ENCODE measurements around the gene SEPHS2. TPM values are rescaled to one million over a fixed set of nuclear protein-coding genes. Genes with fewer than 3 reads are reported as not detected.

The SEPHS2 gene
- 41.2 and 42.5 TPM in 2 replicates for total RNA-seq
- long read RNA-seq, transcript SEPHS2-201 (1 exons, 2,551 nt) = major isoform, 16 of 17 reads
- long read RNA-seq, partial matches to known transcripts = 0 of 17 reads
- long read RNA-seq, other reads (novel, unspliced or antisense) = 1 of 17 reads

- H3K4me3 Mint-ChIP-seq (ENCODE audit: unreplicated experiment) = peak within 1 kb of the TSS; percentile 85
- peak; percentile 97 for DNase-seq (ENCODE audit: extremely low spot score, unreplicated experiment)
- peak; percentile 62 for TF ChIP-seq CTCF (IDR thresholded peaks at IDR 0.05)
These were observed at the start of gene SEPHS2 for GRCh38 chr16:30445408-30446202. Gene SEPHS2, minus strand, starts transcription at chr16:30445874. Its CDS starts 147 bp downstream, at chr16:30445727.

GRCh38 chr16:30494709-30495108 is 49.0 kb upstream of the SEPHS2 start:
- no peak overlapping the region for H3K4me3 Mint-ChIP-seq (ENCODE audit: unreplicated experiment)
- no peak for DNase-seq (ENCODE audit: extremely low spot score, unreplicated experiment)
- H3K27me3 Mint-ChIP-seq (ENCODE audit: unreplicated experiment) = no peaks in the 10 kb centered on the region
- H3K4me1 Mint-ChIP-seq (ENCODE audit: unreplicated experiment) = peaks cover 13% of the 10 kb centered on the region
- H3K9me3 Mint-ChIP-seq (ENCODE audit: unreplicated experiment) = no peaks in the 10 kb centered on the region
- H3K27ac Mint-ChIP-seq (ENCODE audit: unreplicated experiment) = no peak overlapping the region
- no peak for TF ChIP-seq CTCF (IDR thresholded peaks at IDR 0.05)
- no peaks in the 10 kb centered on the region for H3K36me3 Mint-ChIP-seq (ENCODE audit: unreplicated experiment)

More at GRCh38 chr16:30445408-30446202, at the start of gene SEPHS2:
- Mint-ChIP-seq H3K27ac (ENCODE audit: unreplicated experiment) (peak within 1 kb of the TSS; percentile 87), H3K9me3 (ENCODE audit: unreplicated experiment) (peaks cover 4% of the 10 kb centered on the region), H3K27me3 (ENCODE audit: unreplicated experiment) (no peaks in the 10 kb centered on the region), H3K4me1 (ENCODE audit: unreplicated experiment) (peaks cover 20% of the 10 kb centered on the region), H3K36me3 (ENCODE audit: unreplicated experiment) (peaks cover 19% of the 10 kb centered on the region)

GRCh38 chr16:30493941-30494488 is 48.3 kb upstream of the SEPHS2 start:
- Mint-ChIP-seq H3K27me3 (ENCODE audit: unreplicated experiment) (no peaks in the 10 kb centered on the region), H3K27ac (ENCODE audit: unreplicated experiment) (no peak overlapping the region), H3K36me3 (ENCODE audit: unreplicated experiment) (no peaks in the 10 kb centered on the region), H3K4me1 (ENCODE audit: unreplicated experiment) (peaks cover 13% of the 10 kb centered on the region), H3K4me3 (ENCODE audit: unreplicated experiment) (no peak overlapping the region), H3K9me3 (ENCODE audit: unreplicated experiment) (no peaks in the 10 kb centered on the region)
- DNase-seq (ENCODE audit: extremely low spot score, unreplicated experiment) = no peak
- TF ChIP-seq CTCF (IDR thresholded peaks at IDR 0.05) = no peak

GRCh38 chr16:30491744-30492308 is 46.2 kb upstream of the SEPHS2 start:
- H3K27ac Mint-ChIP-seq (ENCODE audit: unreplicated experiment) = peak overlapping the region; percentile 19
- H3K9me3 Mint-ChIP-seq (ENCODE audit: unreplicated experiment) = no peaks in the 10 kb centered on the region
- H3K27me3 Mint-ChIP-seq (ENCODE audit: unreplicated experiment) = no peaks in the 10 kb centered on the region
- H3K4me3 Mint-ChIP-seq (ENCODE audit: unreplicated experiment) = no peak overlapping the region
- H3K4me1 Mint-ChIP-seq (ENCODE audit: unreplicated experiment) = peaks cover 13% of the 10 kb centered on the region
- no peak for TF ChIP-seq CTCF (IDR thresholded peaks at IDR 0.05)
- no peak for DNase-seq (ENCODE audit: extremely low spot score, unreplicated experiment)
- no peaks in the 10 kb centered on the region for H3K36me3 Mint-ChIP-seq (ENCODE audit: unreplicated experiment)

GRCh38 chr16:30491229-30491628 is 45.6 kb upstream of the SEPHS2 start:
- no peak for DNase-seq (ENCODE audit: extremely low spot score, unreplicated experiment)
- H3K4me1 Mint-ChIP-seq (ENCODE audit: unreplicated experiment) = peaks cover 13% of the 10 kb centered on the region
- peaks cover 2% of the 10 kb centered on the region for H3K27me3 Mint-ChIP-seq (ENCODE audit: unreplicated experiment)
- H3K27ac Mint-ChIP-seq (ENCODE audit: unreplicated experiment) = no peak overlapping the region
- no peak for TF ChIP-seq CTCF (IDR thresholded peaks at IDR 0.05)
- H3K4me3 Mint-ChIP-seq (ENCODE audit: unreplicated experiment) = no peak overlapping the region
- H3K36me3 Mint-ChIP-seq (ENCODE audit: unreplicated experiment) = no peaks in the 10 kb centered on the region
- no peaks in the 10 kb centered on the region for H3K9me3 Mint-ChIP-seq (ENCODE audit: unreplicated experiment)

Measured in osteocyte (in vitro differentiated cells).